CD14-positive monocyte (primary cell): Measurements from ENCODE around the gene BTNL2. TPM values are rescaled to one million over a fixed set of nuclear protein-coding genes. Genes with fewer than 3 reads are reported as not detected.

Experiments used
- DNase-seq, 3 donors: peaks; one replicate each; pipeline ENCODE4 v3.0.0-alpha.2; 2011 to 2022
- H2AFZ ChIP-seq: 2 replicates; pipeline ENCODE4 v1.6.0; 2012; ENCODE audit warnings: mild to moderate bottlenecking, low read depth, low read length, inconsistent platforms; ENCODE audit not compliant: insufficient read depth, poor library complexity, severe bottlenecking
- H3K27ac ChIP-seq, 2 donors: 1 replicate in 1 of 2; 2 replicates in 1 of 2; pipeline ENCODE4 v1.5.1; 2012 to 2013; ENCODE audit warnings: low read length in 2 of 2, control low read depth in 1 of 2, inconsistent platforms in 1 of 2, low read depth in 1 of 2, mild to moderate bottlenecking in 1 of 2
- H3K27me3 ChIP-seq, 2 donors: one replicate each; pipeline versions ENCODE4 v1.6.0 to v1.6.1; 2011 to 2013; ENCODE audit warnings: low read length in 2 of 2; ENCODE audit not compliant: control insufficient read depth in 2 of 2, insufficient read depth in 2 of 2
- H3K36me3 ChIP-seq, 2 donors: replicated peaks in 1 of 2; 1 replicate in 1 of 2; 2 replicates in 1 of 2; pipeline versions ENCODE4 v1.5.1 to v1.6.1; 2012 to 2013; ENCODE audit warnings: low read length in 2 of 2, control low read depth in 1 of 2, inconsistent platforms in 1 of 2, mild to moderate bottlenecking in 1 of 2; ENCODE audit not compliant: insufficient read depth in 2 of 2, control insufficient read depth in 1 of 2
- H3K4me1 ChIP-seq, 2 donors: 1 replicate in 1 of 2; 2 replicates in 1 of 2; pipeline versions ENCODE4 v1.5.1 to v1.6.1; 2012 to 2013; ENCODE audit warnings: low read length in 2 of 2, control low read depth in 1 of 2, inconsistent platforms in 1 of 2, mild to moderate bottlenecking in 1 of 2, moderate library complexity in 1 of 2; ENCODE audit not compliant: insufficient read depth in 2 of 2, control insufficient read depth in 1 of 2
- H3K4me2 ChIP-seq: replicated peaks from 2 replicates; pipeline ENCODE3; 2012; ENCODE audit warnings: low read length, moderate library complexity, mild to moderate bottlenecking; ENCODE audit not compliant: poor library complexity, severe bottlenecking; ENCODE audit errors: extremely low read depth
- H3K4me3 ChIP-seq, 3 experiments: fragments of 200-600 bp in 1 of 3; sonication (generic) in 1 of 3; replicated peaks in 1 of 3; 1 replicate in 2 of 3; 2 replicates in 1 of 3; pipeline ENCODE4 v1.5.1; 2011 to 2013; ENCODE audit warnings: low read length in 3 of 3, mild to moderate bottlenecking in 3 of 3, control low read depth in 2 of 3, low read depth in 2 of 3, inconsistent platforms in 1 of 3, moderate library complexity in 1 of 3
- H3K79me2 ChIP-seq: 2 replicates; pipeline ENCODE4 v1.6.0; 2012; ENCODE audit warnings: mild to moderate bottlenecking, control low read depth, inconsistent platforms, low read length, moderate library complexity; ENCODE audit not compliant: insufficient read depth
- H3K9ac ChIP-seq: 2 replicates; pipeline ENCODE4 v1.6.0; 2017; ENCODE audit warnings: low read length, mild to moderate bottlenecking; ENCODE audit not compliant: insufficient read depth, poor library complexity, severe bottlenecking
- H3K9me3 ChIP-seq, 2 donors: replicated peaks in 1 of 2; 1 replicate in 1 of 2; 2 replicates in 1 of 2; pipeline versions ENCODE4 v1.5.1 to v1.6.1; 2012 to 2013; ENCODE audit warnings: low read length in 2 of 2, control low read depth in 1 of 2; ENCODE audit not compliant: control insufficient read depth in 1 of 2, insufficient read depth in 1 of 2
- H4K20me1 ChIP-seq: 2 replicates; pipeline ENCODE4 v1.6.0; 2012; ENCODE audit warnings: mild to moderate bottlenecking, low read length, control low read depth, moderate library complexity; ENCODE audit not compliant: insufficient read depth
- H3K27ac Mint-ChIP-seq, 7 donors: one replicate each; pipeline ENCODE4 v1.8.0; 2020; ENCODE audit warnings: mild to moderate bottlenecking in 7 of 7, mixed read lengths in 7 of 7, moderate library complexity in 6 of 7, inconsistent platforms in 2 of 7
- H3K27me3 Mint-ChIP-seq, 3 donors: one replicate each; pipeline ENCODE4 v1.8.0; 2021 to 2022; ENCODE audit warnings: low read depth in 3 of 3, mild to moderate bottlenecking in 3 of 3, mixed read lengths in 3 of 3, moderate library complexity in 3 of 3, inconsistent platforms in 1 of 3
- H3K36me3 Mint-ChIP-seq, 2 donors: one replicate each; pipeline ENCODE4 v1.8.0; 2020; ENCODE audit warnings: mixed read lengths in 2 of 2, inconsistent platforms in 1 of 2, mild to moderate bottlenecking in 1 of 2
- H3K4me1 Mint-ChIP-seq: one replicate; pipeline ENCODE4 v1.8.0; 2020; ENCODE audit warnings: mild to moderate bottlenecking, mixed read lengths
- H3K4me3 Mint-ChIP-seq, 2 donors: one replicate each; pipeline ENCODE4 v1.8.0; 2020; ENCODE audit warnings: mild to moderate bottlenecking in 2 of 2, mixed read lengths in 2 of 2, moderate library complexity in 1 of 2
- H3K9me3 Mint-ChIP-seq, 7 donors: one replicate each; pipeline ENCODE4 v1.8.0; 2020 to 2022; ENCODE audit warnings: mixed read lengths in 7 of 7, mild to moderate bottlenecking in 6 of 7, moderate library complexity in 6 of 7, inconsistent platforms in 2 of 7
- CTCF ChIP-seq: fragments of 200-600 bp; IDR thresholded peaks from one replicate; pipeline ENCODE4 v1.8.0; 2022; ENCODE audit warnings: antibody characterized with exemption, mild to moderate bottlenecking
- WGBS: methylation state at CpG from one replicate; pipeline ENCODE4 v1.1.5; 2013; ENCODE audit warnings: missing lambda C conversion rate; ENCODE audit not compliant: insufficient coverage; 5-methylcytosine and 5-hydroxymethylcytosine counted together
- intact Hi-C, 2 donors: fragments of 100-400 bp; cut with micrococcal nuclease; formaldehyde crosslinking; loops; one replicate each; pipeline versions ENCODE4 v1.15.0 to v1.15.1; 2023
- polyA plus RNA-seq, 3 donors: library from polyadenylated mRNA; depleted of rRNA in 1 of 3; unstranded in 2 of 3; stranded (reverse) in 1 of 3; fragments of 300-500 nt in 2 of 3; fragments of >200 nt in 1 of 3; fragmentation: Illumina TruSeq in 2 of 3; gene quantifications; 1 replicate in 2 of 3; 2 replicates in 1 of 3; pipeline ENCODE4 v1.2.3, GENCODE V29; 2012 to 2021

The BTNL2 gene
- polyA plus RNA-seq, 3 donors = not detected

GRCh38 chr6:32382757-32383420, 24.1 kb downstream of the BTNL2 start:
- peak overlapping the region in 1 of 7 donors; percentile 8 for H3K27ac Mint-ChIP-seq
- Histone ChIP-seq H3K79me2 (no peaks in the 10 kb centered on the region), H3K9me3 (no peaks in the 10 kb centered on the region), H3K4me2 (no peak overlapping the region), H3K36me3 (no peaks in the 10 kb centered on the region), H3K27me3 (no peaks in the 10 kb centered on the region), H3K9ac (no peak overlapping the region), H3K27ac (no peak overlapping the region), H3K4me3 (no peak overlapping the region), H4K20me1 (no peaks in the 10 kb centered on the region), H3K4me1 (no peaks in the 10 kb centered on the region), H2AFZ (no peak overlapping the region)
- intact Hi-C loops = no loop called here
- peaks cover 0 to 4% (median 0%) of the 10 kb centered on the region in 7 donors for H3K9me3 Mint-ChIP-seq
- H3K4me1 Mint-ChIP-seq = peaks cover 19% of the 10 kb centered on the region
- no peak for DNase-seq
- no peak for TF ChIP-seq CTCF
- H3K4me3 Mint-ChIP-seq = no peak overlapping the region
- no CpG with 5 or more reads among the region's 1 CpG for WGBS
- no peaks in the 10 kb centered on the region for H3K36me3 Mint-ChIP-seq
- peaks cover 1 to 4% (median 2%) of the 10 kb centered on the region in 3 donors for H3K27me3 Mint-ChIP-seq

- no peak for TF ChIP-seq CTCF
- no peaks in the 10 kb centered on the region for H4K20me1 ChIP-seq
- H3K27me3 Mint-ChIP-seq = peaks cover 0 to 2% (median 2%) of the 10 kb centered on the region in 3 donors
- no peak overlapping the region for H3K9ac ChIP-seq
- H3K27me3 ChIP-seq = no peaks in the 10 kb centered on the region
- no peaks in the 10 kb centered on the region for H3K9me3 ChIP-seq
- H3K4me3 Mint-ChIP-seq = no peak overlapping the region
- no peaks in the 10 kb centered on the region for H3K36me3 ChIP-seq
- H2AFZ ChIP-seq = no peak overlapping the region
- H3K9me3 Mint-ChIP-seq = peaks cover 0 to 1% (median 0%) of the 10 kb centered on the region in 7 donors
- no peaks in the 10 kb centered on the region for H3K36me3 Mint-ChIP-seq
- no peak overlapping the region for H3K4me3 ChIP-seq
- no peaks in the 10 kb centered on the region for H3K79me2 ChIP-seq
- no peak overlapping the region for H3K27ac Mint-ChIP-seq
- intact Hi-C loops = no loop called here
- H3K4me1 ChIP-seq = no peaks in the 10 kb centered on the region
- no CpG with 5 or more reads among the region's 2 CpGs for WGBS
- DNase-seq = no peak
- no peak overlapping the region for H3K27ac ChIP-seq
- no peak overlapping the region for H3K4me2 ChIP-seq
- peaks cover 9% of the 10 kb centered on the region for H3K4me1 Mint-ChIP-seq
These were observed 27.4 kb downstream of the BTNL2 start for GRCh38 chr6:32379545-32379944.
